Measurements from ENCODE around the gene SAG.

DNA sequence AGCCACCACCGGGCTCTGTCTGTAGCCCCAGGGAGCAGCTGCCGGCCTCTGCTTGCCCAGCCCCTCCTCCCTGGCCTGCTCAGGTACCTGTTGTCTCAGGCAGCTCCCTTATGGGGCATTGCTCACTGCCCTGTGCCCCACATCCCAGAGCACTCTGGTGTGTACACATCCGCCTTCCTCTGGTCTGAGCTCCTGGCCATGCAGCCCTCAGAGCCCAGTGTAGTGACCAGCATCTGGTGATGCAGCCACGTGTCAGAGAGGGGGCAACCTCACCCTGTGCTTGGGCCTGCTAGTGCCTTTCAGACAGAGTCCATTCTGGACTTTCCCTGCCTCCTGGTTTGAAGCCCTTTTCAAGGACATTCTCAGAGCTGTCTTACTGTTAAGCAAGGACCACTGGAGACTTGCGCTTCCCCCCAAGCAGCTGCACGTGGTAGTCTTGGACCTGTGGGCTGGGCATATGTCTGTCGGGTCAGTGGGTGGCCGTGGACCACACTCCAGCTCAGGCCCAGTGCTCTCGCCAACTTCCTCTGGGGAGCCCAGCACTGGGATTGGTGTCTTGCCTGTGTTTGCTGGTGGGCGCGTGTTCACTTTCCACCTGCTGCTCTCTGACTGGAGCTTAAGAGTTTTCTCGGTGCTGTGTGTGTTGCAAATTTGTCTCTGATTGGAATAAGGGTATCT, 77.3 kb downstream of the SAG start:
- TF ChIP-seq CTCF (IDR thresholded peaks at IDR 0.05 in 4 of 5, conservative IDR thresholded peaks at IDR 0.05 in 1 of 5) (no peak), POLR2A (IDR thresholded peaks at IDR 0.05) (no peak)

All from gastrocnemius medialis (tissue), 4 donors.